Fibroblast of villous mesenchyme (primary cell): ENCODE measurements around the gene NBEAL1. TPM values are rescaled to one million over a fixed set of nuclear protein-coding genes. Genes with fewer than 3 reads are reported as not detected.
"Not testable (repeated sequence)": the region's sequence is repeated elsewhere in the genome, so short reads cannot be mapped to it uniquely, and the experiment has no call there.

Experiments used
- DNase-seq: peaks from one replicate; pipeline ENCODE4 v3.0.0-alpha.2; 2010; ENCODE audit warnings: low read depth
- H3K4me3 ChIP-seq: 2 replicates; pipeline ENCODE4 v1.5.1; 2011; ENCODE audit warnings: low read depth, mild to moderate bottlenecking, low read length
- total RNA-seq: library from RNA; depleted of rRNA; stranded (reverse); fragments of >200 nt; gene quantifications from 2 replicates; pipeline ENCODE4 v1.2.3, GENCODE V29; 2012
- TF ChIP-seq, protein P1 (sequence below): IDR thresholded peaks from 2 replicates; pipeline ENCODE4 v1.5.1; 2012; ENCODE audit warnings: low read depth, mild to moderate bottlenecking, low read length; ENCODE audit not compliant: insufficient read depth

NBEAL1 gene
- total RNA-seq, 1 donor: 57.9 TPM

DNA sequence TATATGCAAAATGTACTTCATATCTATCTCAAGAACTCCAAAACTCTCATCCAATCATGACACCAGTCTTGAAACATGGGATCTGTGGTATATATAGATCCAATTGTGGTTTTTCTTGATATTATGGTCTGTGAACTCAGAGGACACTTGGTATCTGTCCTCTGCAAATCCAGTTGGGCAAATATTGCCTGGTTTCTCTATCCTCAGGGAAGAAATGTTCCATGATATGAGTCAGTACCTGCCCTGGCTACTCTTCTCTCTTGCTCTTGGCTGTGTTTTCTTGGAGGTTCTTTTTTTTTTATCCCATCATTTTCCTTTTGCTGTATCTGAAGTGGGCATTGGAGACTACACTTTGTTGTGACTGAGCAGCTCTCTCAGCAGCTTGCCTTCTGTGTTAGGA lies 10.9 kb downstream of the NBEAL1 start:
- no peak overlapping the region for H3K4me3 ChIP-seq
- TF ChIP-seq, protein P1, sequence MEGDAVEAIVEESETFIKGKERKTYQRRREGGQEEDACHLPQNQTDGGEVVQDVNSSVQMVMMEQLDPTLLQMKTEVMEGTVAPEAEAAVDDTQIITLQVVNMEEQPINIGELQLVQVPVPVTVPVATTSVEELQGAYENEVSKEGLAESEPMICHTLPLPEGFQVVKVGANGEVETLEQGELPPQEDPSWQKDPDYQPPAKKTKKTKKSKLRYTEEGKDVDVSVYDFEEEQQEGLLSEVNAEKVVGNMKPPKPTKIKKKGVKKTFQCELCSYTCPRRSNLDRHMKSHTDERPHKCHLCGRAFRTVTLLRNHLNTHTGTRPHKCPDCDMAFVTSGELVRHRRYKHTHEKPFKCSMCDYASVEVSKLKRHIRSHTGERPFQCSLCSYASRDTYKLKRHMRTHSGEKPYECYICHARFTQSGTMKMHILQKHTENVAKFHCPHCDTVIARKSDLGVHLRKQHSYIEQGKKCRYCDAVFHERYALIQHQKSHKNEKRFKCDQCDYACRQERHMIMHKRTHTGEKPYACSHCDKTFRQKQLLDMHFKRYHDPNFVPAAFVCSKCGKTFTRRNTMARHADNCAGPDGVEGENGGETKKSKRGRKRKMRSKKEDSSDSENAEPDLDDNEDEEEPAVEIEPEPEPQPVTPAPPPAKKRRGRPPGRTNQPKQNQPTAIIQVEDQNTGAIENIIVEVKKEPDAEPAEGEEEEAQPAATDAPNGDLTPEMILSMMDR: no peak
- no peak for DNase-seq

DNA sequence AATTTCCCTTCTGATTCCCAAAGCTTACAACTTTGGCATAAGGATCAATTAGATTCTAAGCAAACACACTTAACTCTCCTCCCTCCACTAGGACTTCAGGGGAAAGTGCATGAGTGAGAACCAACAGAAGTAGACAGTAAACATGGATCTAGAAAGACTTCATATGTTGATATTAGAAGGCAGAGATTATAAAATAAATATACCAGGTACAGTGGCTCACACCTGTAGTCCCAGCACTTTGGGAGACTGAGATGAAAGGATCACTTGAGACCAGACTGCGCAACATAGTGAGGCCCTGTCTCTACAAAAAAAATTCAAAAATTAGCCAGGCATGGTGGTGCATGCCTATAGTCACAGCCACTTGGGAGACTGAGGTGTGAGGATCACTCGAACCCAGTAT lies 15.9 kb downstream of the NBEAL1 start:
- DNase-seq: no peak
- TF ChIP-seq, protein P1: no peak
- no peak overlapping the region for H3K4me3 ChIP-seq

DNA sequence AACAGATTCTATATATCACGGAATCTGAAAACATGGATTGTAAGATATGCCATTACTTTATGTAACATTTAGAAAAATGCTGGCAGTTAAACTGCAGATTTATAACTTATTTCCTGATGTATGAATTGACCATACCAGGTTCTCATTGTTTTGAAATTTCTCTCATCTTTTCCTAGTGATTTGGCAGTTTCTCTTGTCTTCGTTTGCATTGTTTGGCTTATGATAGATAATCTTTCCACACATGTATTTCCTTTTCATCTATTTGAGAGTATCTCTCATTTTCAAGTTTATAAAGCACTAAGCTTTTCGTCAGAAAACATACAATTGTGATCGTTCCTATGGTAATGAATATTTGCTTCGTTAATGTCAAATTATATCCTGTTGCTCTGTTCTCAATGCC lies 16.3 kb downstream of the NBEAL1 start:
- DNase-seq: no peak
- no peak overlapping the region for H3K4me3 ChIP-seq
- TF ChIP-seq, protein P1: no peak

DNA sequence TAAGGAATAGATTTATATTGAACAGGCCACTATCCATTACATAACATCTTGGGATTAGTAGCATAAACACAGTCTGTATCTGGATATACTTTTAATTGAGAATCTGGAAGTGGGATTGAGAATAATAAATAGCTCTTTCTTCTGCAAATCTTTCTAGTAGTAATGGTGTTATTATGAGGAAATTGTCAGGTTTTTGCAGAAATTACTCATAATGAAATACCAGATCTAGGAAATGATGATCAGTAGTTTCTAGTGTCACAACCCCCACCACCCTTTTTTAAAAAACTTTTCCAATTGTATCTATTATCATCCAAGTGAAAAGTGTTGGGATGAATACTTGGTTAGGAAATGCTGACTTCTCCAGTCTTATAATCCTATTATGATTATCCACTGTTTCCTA lies 18.7 kb downstream of the NBEAL1 start:
- no peak for DNase-seq
- no peak overlapping the region for H3K4me3 ChIP-seq
- TF ChIP-seq, protein P1: no peak

DNA sequence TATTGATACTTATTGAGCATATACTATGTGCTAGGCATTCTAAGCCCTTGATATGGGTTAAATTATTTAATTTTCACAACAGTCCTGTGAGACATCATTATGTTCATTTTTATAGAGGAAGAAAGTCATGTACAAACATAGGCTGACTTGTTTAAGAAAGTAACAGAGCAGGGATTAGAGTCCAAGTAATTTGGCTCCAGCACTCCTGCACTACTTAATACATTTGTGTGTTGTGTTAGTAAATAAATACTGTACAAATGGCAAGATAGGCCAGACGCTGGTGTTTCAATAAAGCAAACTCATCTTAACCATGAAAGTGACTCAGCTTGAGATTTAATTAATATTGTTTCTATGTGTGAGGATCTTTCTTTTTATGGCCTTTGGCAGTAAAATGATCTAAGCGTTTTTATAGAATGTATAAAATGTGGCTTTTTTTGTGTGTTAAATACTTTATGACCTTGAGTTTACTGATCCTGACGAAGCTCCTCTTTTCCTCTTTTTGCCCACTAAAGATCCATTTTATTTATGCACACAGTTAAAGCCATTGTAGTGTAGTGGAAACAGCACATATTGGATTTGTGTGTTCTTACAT lies 21.3 kb downstream of the NBEAL1 start:
- peak; percentile 25 for DNase-seq
- H3K4me3 ChIP-seq: no peak overlapping the region
- TF ChIP-seq, protein P1: no peak

DNA sequence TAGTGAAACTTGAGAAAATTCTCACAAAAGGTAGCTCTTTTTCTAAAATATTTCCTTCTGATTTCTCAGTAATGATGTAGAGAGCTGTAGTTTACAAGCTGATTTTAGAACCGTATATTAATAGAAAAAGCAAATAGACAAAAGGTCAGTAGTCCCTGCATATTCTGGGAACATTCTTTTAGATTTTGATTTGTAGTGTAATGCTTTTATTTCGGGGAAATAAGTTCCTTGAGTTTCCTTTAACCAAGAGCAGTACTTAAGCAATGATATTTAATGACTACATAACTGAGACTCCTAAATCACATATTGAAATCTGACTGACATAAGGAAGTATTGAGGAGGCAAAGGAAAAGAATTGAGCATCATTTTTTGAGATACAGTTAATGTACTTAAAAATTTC lies 22.4 kb downstream of the NBEAL1 start:
- no peak overlapping the region for H3K4me3 ChIP-seq
- TF ChIP-seq, protein P1: no peak
- no peak for DNase-seq

DNA sequence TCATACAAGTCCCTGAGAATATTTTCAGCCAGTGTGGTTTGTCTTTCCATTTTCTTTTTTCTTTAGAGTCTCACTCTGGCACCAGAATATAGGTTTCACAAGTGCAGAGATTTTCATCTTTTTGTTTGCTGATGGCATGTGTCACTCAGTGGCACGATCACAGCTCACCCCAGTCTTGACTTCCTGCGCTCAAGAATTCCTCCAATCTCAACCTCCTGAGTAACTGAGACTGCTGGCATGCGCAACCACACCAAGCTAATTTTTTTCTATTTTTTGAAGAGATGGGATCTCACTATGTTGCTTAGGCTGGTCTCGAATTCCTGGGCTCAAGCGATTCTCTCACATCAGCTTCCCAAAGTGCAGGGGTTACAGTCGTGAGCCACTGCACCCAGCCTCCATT lies 23.9 kb downstream of the NBEAL1 start:
- no peak for DNase-seq
- TF ChIP-seq, protein P1: no peak
- H3K4me3 ChIP-seq: no peak overlapping the region

DNA sequence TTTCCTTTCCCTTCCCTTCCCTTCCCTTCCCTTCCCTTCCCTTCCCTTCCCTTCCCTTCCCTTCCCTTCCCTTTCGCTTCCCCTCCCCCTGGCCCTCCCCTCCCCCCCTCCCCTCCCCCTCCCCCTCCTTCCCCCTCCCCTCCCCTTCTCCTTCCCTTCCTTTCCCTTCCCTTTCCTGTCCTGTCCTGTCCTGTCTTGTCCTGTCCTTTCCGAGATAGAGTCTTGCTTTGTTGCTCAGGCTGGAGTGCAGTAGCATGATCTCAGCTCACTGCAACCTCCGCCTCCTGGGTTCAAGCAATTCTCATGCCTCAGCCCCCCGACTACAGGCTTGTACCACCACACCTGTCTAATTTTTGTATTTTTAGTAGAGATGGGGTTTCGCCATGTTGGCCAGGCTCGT lies 24.5 kb downstream of the NBEAL1 start:
- not testable (repeated sequence) for DNase-seq, H3K4me3 ChIP-seq
